ENCODE measurements around the gene SLC10A6. TPM values are rescaled to one million over a fixed set of nuclear protein-coding genes. Genes with fewer than 3 reads are reported as not detected.

Gene SLC10A6
- total and polyA plus RNA-seq, 9 of the 15 experiments (the other 6 are each of a cell fraction or from before 2014, with no cell fraction given): not detected

- no peaks in the 10 kb centered on the region for H4K20me1 ChIP-seq (replicated peaks; ENCODE audit: control insufficient read depth, insufficient read depth, low read length)
- no peaks in the 10 kb centered on the region; a peak in 1 of 5 replicates for H3K4me1 ChIP-seq (replicated peaks in 1 of 2; ENCODE audit: control insufficient read depth in 2 of 2, insufficient read depth in 2 of 2, low read length in 2 of 2)
- H3K79me2 ChIP-seq (ENCODE audit: control insufficient read depth, insufficient read depth, low read length): no peaks in the 10 kb centered on the region
- BruUV-seq (replicated peaks): no TSS peak
- ChIA-PET CTCF (ENCODE audit: low intra/inter-chr PET ratio) (no interaction called here), POLR2A (interaction anchor here (1.3 kb wide), 1 partner anchor 12 kb away, joined by 4 read pairs; no protein-coding TSS in a partner anchor)
- no peaks in the 10 kb centered on the region; a peak in 1 of 5 replicates for H3K27me3 ChIP-seq (ENCODE audit: control insufficient read depth in 2 of 2, insufficient read depth in 2 of 2, low read length in 2 of 2)
- in situ Hi-C loops (cut with MboI) (no loop called here), intact Hi-C loops (cut with micrococcal nuclease) (no loop called here)
- no peak for ATAC-seq
- no peaks in the 10 kb centered on the region for H3K9me1 ChIP-seq (ENCODE audit: control insufficient read depth, insufficient read depth, low read length)
- no peak overlapping the region for H3K27ac ChIP-seq (ENCODE audit: extremely low read depth, low read depth, low read length)
- WGBS (ENCODE audit: insufficient coverage, low coverage, missing lambda C conversion rate): 0% methylated on average over 2 of the region's 2 CpGs
- no peak for DNase-seq (ENCODE audit: extremely low read depth in 1 of 4, low spot score in 3 of 4)
- no peaks in the 10 kb centered on the region for H3K36me3 ChIP-seq (ENCODE audit: control insufficient read depth, insufficient read depth, low read length)
- TF ChIP-seq CBX2 (IDR thresholded peaks at IDR 0.05; ENCODE audit: insufficient read depth, low read length, poor library complexity, severe bottlenecking) (no peak), MCM7 (IDR thresholded peaks at IDR 0.05) (no peak), ZNF76 (CRISPR knock-in tag; IDR thresholded peaks at IDR 0.05; ENCODE audit: borderline replicate concordance) (no peak), E2F6 (IDR thresholded peaks at IDR 0.05; ENCODE audit: borderline replicate concordance in 1 of 2, extremely low read depth in 1 of 2, insufficient read depth in 1 of 2, insufficient read length in 1 of 2, low read depth in 1 of 2, low read length in 1 of 2, poor library complexity in 1 of 2, severe bottlenecking in 1 of 2) (no peak), POLR2B (IDR thresholded peaks at IDR 0.05; ENCODE audit: low read depth, partially characterized antibody) (no peak), NFRKB (IDR thresholded peaks at IDR 0.05; ENCODE audit: low read depth) (no peak)
- no peaks in the 10 kb centered on the region for H3K9me3 ChIP-seq (replicated peaks; ENCODE audit: control insufficient read depth, insufficient read depth, low read depth, low read length)
- FAIRE-seq: no peak
- no peak overlapping the region for H3K4me2 ChIP-seq (ENCODE audit: insufficient read depth, low read length)
- no peak overlapping the region for H3K4me3 ChIP-seq
- no peak overlapping the region for H3K9ac ChIP-seq (ENCODE audit: insufficient read depth in 1 of 2, low read depth in 2 of 2, low read length in 2 of 2)
- H2AFZ ChIP-seq (ENCODE audit: low read depth, low read length): no peak overlapping the region
Measured at GRCh38 chr4:86788826-86789225, 60.4 kb downstream of the SLC10A6 start.
